ENCODE measurements around the gene RNF217.
"Not testable (repeated sequence)": the region's sequence is repeated elsewhere in the genome, so short reads cannot be mapped to it uniquely, and the experiment has no call there.

The RNF217 gene

DNA sequence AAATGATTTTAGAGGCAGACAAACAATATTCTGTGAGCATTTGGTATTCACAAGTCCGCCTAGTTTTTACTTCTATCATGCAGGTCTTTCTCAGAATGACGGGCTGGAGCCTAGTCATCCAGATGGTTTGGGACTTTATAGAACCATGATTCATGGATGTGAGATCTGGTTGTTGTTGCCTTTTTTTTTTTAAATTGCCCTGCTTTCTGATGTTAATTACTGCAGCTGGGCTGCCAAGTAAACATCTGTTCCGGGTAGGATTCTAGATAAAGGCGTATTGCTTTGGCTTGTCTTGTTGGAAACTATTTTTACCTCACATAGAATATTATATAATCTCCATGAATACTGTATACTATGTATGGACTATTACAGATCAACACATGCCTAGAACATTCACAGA is 58.1 kb downstream of the RNF217 start:
- H3K4me3 Mint-ChIP-seq: no peak overlapping the region
- no peaks in the 10 kb centered on the region for H3K9me3 Mint-ChIP-seq
- H3K27me3 Mint-ChIP-seq: no peaks in the 10 kb centered on the region
- no peak for DNase-seq
- H3K36me3 Mint-ChIP-seq (ENCODE audit: insufficient read depth): no peaks in the 10 kb centered on the region
- no peak for ATAC-seq (replicated peaks)
- H3K27ac Mint-ChIP-seq: no peak overlapping the region
- H3K4me1 Mint-ChIP-seq (ENCODE audit: low read depth in 2 of 2): no peaks in the 10 kb centered on the region

DNA sequence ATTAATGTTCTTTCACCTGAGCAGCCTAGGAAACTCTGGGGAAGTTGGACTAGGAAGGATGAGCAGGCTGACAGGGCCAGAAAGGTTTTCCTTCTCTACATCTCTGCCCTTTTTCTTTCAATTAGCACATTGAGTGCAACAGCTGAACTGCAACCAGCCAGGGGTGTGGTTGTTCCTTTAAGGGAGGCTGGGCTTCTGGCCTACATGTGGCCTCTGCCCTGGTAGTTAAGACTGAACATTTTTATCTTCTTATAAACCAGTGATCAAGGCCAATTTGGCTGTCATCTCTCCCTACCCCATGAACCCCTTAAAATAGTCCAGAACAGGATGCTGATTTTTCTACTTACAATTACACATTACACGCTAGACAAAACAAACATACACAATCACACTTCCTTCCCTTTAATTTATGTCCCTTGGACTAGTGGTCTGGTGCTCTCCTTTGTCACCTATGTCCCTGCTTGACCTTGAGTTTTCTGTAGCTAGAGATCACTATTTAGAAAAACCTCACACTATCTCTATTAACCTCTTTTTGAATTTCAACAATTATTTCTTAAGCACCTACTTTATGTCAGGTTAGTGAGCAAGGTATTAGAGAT is 60.3 kb downstream of the RNF217 start:
- no peak overlapping the region for H3K4me3 Mint-ChIP-seq
- no peak overlapping the region for H3K27ac Mint-ChIP-seq
- no peaks in the 10 kb centered on the region for H3K4me1 Mint-ChIP-seq (ENCODE audit: low read depth in 2 of 2)
- H3K36me3 Mint-ChIP-seq (ENCODE audit: insufficient read depth): no peaks in the 10 kb centered on the region
- H3K9me3 Mint-ChIP-seq: peaks cover 0 to 3% of the 10 kb centered on the region in 2 donors
- no peak for DNase-seq
- no peak for ATAC-seq (replicated peaks)
- H3K27me3 Mint-ChIP-seq: no peaks in the 10 kb centered on the region

DNA sequence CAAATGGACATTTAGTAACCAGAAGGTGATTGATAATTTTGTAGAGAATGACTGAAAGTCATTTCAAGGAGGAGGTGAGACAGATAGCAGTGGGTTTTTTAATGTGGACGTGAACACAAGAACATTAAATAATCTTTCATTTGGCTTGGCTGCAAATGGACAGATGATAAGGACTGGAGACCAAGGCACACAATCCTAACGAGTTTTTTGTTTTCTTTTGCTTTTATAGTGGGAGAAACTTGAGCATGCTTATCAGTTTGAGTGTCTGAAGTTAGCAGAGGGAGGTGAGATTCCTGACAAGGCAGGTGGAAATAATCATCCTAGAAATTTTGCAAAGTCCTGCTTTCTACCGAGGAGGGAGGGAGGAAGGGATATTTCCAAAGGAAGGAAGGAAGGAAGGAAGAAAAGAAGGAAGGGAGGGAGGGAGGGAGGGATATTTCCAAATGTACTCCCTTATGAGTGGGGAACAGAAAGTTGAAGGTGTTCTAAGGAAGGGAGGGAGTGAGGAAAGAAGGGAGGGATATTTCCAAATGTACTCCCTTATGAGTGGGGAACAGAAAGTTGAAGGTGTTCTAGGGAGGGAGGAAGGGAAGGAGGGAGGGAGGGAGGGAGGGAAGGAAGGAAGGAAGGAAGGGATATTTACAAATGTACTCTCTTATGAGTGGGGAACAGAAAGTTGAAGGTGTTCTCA is 63.1 kb downstream of the RNF217 start:
- H3K36me3 Mint-ChIP-seq (ENCODE audit: insufficient read depth): no peaks in the 10 kb centered on the region
- no peak for DNase-seq
- no peak for ATAC-seq (replicated peaks)
- no peaks in the 10 kb centered on the region for H3K27me3 Mint-ChIP-seq
- no peak overlapping the region for H3K27ac Mint-ChIP-seq
- no peaks in the 10 kb centered on the region for H3K4me1 Mint-ChIP-seq (ENCODE audit: low read depth in 2 of 2)
- peaks cover 0 to 3% of the 10 kb centered on the region in 2 donors for H3K9me3 Mint-ChIP-seq
- no peak overlapping the region for H3K4me3 Mint-ChIP-seq

DNA sequence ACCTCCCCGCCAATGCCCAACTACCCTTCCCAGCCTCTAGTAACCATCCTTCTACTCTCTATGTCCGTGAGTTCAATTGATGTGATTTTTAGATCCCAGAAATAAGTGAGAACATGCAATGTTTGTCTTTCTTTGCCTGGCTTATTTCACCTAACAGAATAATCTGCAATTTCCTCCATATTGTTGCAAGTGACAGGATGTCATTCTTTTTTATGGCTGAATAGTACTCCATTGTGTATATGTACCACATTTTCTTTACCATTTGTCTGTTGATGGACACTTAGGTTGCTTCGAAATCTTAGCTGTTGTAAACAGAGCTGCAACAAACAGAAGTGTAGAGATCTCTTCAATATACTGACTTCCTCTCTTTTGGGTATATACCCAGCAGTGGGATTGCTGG is 65.0 kb downstream of the RNF217 start:
- Mint-ChIP-seq H3K27ac (no peak overlapping the region), H3K4me3 (no peak overlapping the region), H3K27me3 (no peaks in the 10 kb centered on the region), H3K4me1 (ENCODE audit: low read depth in 2 of 2) (no peaks in the 10 kb centered on the region), H3K36me3 (ENCODE audit: insufficient read depth) (no peaks in the 10 kb centered on the region), H3K9me3 (peaks cover 0 to 3% of the 10 kb centered on the region in 2 donors)
- ATAC-seq (replicated peaks) (no peak), DNase-seq (no peak)

- no peaks in the 10 kb centered on the region for H3K4me1 Mint-ChIP-seq (ENCODE audit: low read depth in 2 of 2)
- no peak for DNase-seq
- H3K9me3 Mint-ChIP-seq: peaks cover 0 to 3% of the 10 kb centered on the region in 2 donors
- no peaks in the 10 kb centered on the region for H3K27me3 Mint-ChIP-seq
- H3K4me3 Mint-ChIP-seq: no peak overlapping the region
- no peaks in the 10 kb centered on the region for H3K36me3 Mint-ChIP-seq (ENCODE audit: insufficient read depth)
- no peak for ATAC-seq (replicated peaks)
- no peak overlapping the region for H3K27ac Mint-ChIP-seq
Observed at GRCh38 chr6:125030969-125031368, 68.7 kb downstream of the RNF217 start.

DNA sequence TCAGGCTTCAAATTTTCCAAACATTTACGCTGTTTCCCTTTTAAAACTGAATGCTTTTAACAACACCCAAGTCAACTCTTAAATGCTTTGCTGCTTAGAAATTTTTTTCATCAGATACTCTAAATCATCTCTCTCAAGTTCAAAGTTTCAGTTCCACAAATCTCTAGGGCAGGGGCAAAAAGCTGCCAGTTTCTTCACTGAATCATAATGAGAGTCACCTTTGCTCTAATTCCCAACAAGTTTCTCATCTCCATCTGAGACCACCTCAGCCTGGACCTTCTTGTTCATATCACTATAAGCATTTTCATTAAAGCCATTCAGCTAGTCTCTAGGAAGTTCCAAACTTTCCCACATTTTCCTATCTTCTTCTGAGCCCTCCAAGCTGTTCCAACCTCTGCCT is 69.1 kb downstream of the RNF217 start:
- H3K27ac Mint-ChIP-seq: no peak overlapping the region
- H3K36me3 Mint-ChIP-seq (ENCODE audit: insufficient read depth): no peaks in the 10 kb centered on the region
- DNase-seq (no peak), ATAC-seq (replicated peaks) (no peak)
- no peaks in the 10 kb centered on the region for H3K4me1 Mint-ChIP-seq (ENCODE audit: low read depth in 2 of 2)
- no peak overlapping the region for H3K4me3 Mint-ChIP-seq
- H3K27me3 Mint-ChIP-seq: no peaks in the 10 kb centered on the region
- H3K9me3 Mint-ChIP-seq: peaks cover 0 to 3% of the 10 kb centered on the region in 2 donors

- not testable (repeated sequence) for H3K27ac Mint-ChIP-seq, H3K4me3 Mint-ChIP-seq, H3K9me3 Mint-ChIP-seq
Observed at GRCh38 chr6:125034929-125035328, 72.7 kb downstream of the RNF217 start.

DNA sequence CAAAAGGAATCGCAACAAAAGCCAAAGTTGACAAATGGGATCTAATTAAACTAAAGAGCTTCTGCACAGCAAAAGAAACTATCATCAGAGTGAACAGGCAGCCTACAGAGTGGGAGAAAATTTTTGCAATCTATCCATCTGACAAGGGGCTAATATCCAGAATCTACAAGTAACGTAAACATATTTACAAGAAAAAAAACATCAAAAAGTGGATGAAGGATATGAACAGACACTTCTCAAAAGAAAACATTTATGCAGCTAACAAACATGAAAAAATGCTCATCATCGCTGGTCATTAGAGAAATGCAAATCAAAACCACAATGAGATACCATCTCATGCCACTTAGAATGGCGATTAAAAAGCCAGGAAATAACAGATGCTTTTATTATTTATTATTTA is 74.2 kb downstream of the RNF217 start:
- H3K4me1 Mint-ChIP-seq (ENCODE audit: low read depth in 2 of 2); H3K9me3 Mint-ChIP-seq; H3K27ac Mint-ChIP-seq; DNase-seq; H3K36me3 Mint-ChIP-seq (ENCODE audit: insufficient read depth); H3K27me3 Mint-ChIP-seq; ATAC-seq (replicated peaks); H3K4me3 Mint-ChIP-seq: not testable (repeated sequence)

More at GRCh38 chr6:125034929-125035328, 72.7 kb downstream of the RNF217 start:
- H3K36me3 Mint-ChIP-seq (ENCODE audit: insufficient read depth); H3K4me1 Mint-ChIP-seq (ENCODE audit: low read depth in 2 of 2); ATAC-seq (replicated peaks); DNase-seq; H3K27me3 Mint-ChIP-seq: not testable (repeated sequence)

- no peaks in the 10 kb centered on the region for H3K27me3 Mint-ChIP-seq
- no peak overlapping the region for H3K4me3 Mint-ChIP-seq
- H3K27ac Mint-ChIP-seq: no peak overlapping the region
- H3K4me1 Mint-ChIP-seq (ENCODE audit: low read depth in 2 of 2): no peaks in the 10 kb centered on the region
- no peaks in the 10 kb centered on the region for H3K36me3 Mint-ChIP-seq (ENCODE audit: insufficient read depth)
- H3K9me3 Mint-ChIP-seq: no peaks in the 10 kb centered on the region
- no peak for ATAC-seq (replicated peaks)
- no peak for DNase-seq
Observed at GRCh38 chr6:125037827-125038226, 75.6 kb downstream of the RNF217 start.

- H3K27ac Mint-ChIP-seq: no peak overlapping the region
- ATAC-seq (replicated peaks) (no peak), DNase-seq (no peak)
- no peaks in the 10 kb centered on the region for H3K27me3 Mint-ChIP-seq
- H3K4me3 Mint-ChIP-seq: no peak overlapping the region
- no peaks in the 10 kb centered on the region for H3K9me3 Mint-ChIP-seq
- H3K4me1 Mint-ChIP-seq (ENCODE audit: low read depth in 2 of 2): no peaks in the 10 kb centered on the region
- no peaks in the 10 kb centered on the region for H3K36me3 Mint-ChIP-seq (ENCODE audit: insufficient read depth)
Observed at GRCh38 chr6:125038925-125039324, 76.7 kb downstream of the RNF217 start.

DNA sequence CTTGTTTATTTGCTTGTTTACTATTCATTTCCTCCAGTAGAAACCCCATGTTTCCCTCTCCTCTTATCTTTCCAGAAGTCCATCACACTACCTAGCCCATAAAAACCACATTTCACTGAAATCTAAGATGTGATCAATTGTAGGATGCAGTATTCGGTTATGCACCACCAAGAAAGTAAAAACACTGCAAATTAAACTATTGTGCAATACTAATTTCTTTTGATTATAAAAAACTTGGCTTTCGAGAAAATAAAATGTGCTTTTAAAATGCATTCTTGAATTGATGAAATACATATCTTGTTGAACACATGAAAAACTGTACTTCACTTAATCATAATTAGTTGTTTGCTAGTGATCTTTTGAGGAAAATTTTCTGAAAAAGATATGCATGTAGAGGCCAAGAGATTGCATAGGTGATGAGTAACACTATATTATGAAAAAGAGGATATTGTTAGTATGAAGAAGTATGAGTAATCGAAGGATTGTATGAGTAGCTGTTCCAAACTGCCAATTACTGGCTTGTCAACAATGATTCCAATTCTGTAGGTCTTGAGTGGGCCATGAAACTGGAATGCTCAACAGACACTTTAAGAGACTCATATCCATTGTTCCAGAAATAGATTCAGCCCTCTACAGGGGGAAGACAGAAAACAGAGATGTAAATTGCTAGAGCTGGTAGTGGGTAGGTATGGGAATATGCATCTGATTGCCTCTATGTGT is 79.7 kb downstream of the RNF217 start:
- ATAC-seq (replicated peaks): no peak
- DNase-seq: no peak
- Mint-ChIP-seq H3K9me3 (peaks cover 0 to 2% of the 10 kb centered on the region in 2 donors), H3K4me3 (no peak overlapping the region), H3K27ac (no peak overlapping the region), H3K4me1 (ENCODE audit: low read depth in 2 of 2) (no peaks in the 10 kb centered on the region), H3K36me3 (ENCODE audit: insufficient read depth) (peaks cover 2% of the 10 kb centered on the region), H3K27me3 (no peaks in the 10 kb centered on the region)

DNA sequence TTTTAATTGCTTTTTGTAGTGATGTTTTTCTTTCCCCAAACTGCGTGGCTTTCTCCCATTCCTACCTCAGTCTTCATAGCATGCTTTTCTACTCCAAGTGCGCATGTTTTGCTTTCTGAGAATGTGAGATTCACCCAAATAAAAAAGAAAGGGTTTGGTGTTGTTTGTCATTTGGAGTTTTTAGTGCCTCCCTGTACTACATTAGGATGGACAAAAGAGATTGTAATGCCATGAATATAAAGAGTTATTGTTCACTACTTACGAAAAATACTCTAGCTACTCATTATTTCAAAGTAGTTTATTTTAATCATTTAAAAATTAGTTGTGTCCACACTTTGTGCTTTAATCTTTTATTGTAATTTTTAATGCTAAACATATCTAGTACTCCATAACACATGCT is 81.8 kb downstream of the RNF217 start:
- no peak for ATAC-seq (replicated peaks)
- no peak for DNase-seq
- no peaks in the 10 kb centered on the region for H3K27me3 Mint-ChIP-seq
- peaks cover 0 to 2% of the 10 kb centered on the region in 2 donors for H3K9me3 Mint-ChIP-seq
- no peak overlapping the region for H3K4me3 Mint-ChIP-seq
- no peak overlapping the region for H3K27ac Mint-ChIP-seq
- peaks cover 2% of the 10 kb centered on the region for H3K36me3 Mint-ChIP-seq (ENCODE audit: insufficient read depth)
- H3K4me1 Mint-ChIP-seq (ENCODE audit: low read depth in 2 of 2): no peaks in the 10 kb centered on the region

DNA sequence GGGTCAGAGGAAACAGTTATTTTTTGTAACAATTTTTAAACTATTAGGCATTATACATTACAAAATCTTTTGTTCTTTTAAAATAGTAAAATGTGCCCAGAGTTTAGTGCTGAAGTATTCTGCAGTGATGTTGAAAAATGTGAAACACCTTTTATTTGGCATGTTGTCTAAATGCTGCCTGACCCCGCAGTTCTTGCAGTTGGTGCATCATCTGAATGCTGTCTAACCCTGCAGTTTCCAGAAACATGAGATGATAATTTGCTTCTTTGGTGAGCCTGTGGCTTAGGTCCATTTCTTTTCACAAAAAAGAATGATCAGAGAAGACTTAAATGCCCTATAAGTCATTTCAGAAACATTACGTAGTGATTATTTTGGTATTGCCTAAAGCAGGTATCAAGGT is 82.4 kb downstream of the RNF217 start:
- Mint-ChIP-seq H3K4me3 (no peak overlapping the region), H3K4me1 (ENCODE audit: low read depth in 2 of 2) (no peaks in the 10 kb centered on the region), H3K27ac (no peak overlapping the region), H3K36me3 (ENCODE audit: insufficient read depth) (peaks cover 2% of the 10 kb centered on the region), H3K27me3 (no peaks in the 10 kb centered on the region), H3K9me3 (peaks cover 0 to 2% of the 10 kb centered on the region in 2 donors)
- DNase-seq (no peak), ATAC-seq (replicated peaks) (no peak)

All from effector memory CD8-positive, alpha-beta T cell (primary cell).